GM12873 (cell line): Measurements from ENCODE around the gene UTP11.

Experiments used
- TF ChIP-seq, protein P1 (sequence below): IDR thresholded peaks from 2 replicates; pipeline ENCODE4 v1.5.1; 2012; ENCODE audit warnings: low read depth, mild to moderate bottlenecking, moderate library complexity, low read length, control low read depth; ENCODE audit not compliant: insufficient read depth; ENCODE audit errors: missing control alignments

The UTP11 gene

DNA sequence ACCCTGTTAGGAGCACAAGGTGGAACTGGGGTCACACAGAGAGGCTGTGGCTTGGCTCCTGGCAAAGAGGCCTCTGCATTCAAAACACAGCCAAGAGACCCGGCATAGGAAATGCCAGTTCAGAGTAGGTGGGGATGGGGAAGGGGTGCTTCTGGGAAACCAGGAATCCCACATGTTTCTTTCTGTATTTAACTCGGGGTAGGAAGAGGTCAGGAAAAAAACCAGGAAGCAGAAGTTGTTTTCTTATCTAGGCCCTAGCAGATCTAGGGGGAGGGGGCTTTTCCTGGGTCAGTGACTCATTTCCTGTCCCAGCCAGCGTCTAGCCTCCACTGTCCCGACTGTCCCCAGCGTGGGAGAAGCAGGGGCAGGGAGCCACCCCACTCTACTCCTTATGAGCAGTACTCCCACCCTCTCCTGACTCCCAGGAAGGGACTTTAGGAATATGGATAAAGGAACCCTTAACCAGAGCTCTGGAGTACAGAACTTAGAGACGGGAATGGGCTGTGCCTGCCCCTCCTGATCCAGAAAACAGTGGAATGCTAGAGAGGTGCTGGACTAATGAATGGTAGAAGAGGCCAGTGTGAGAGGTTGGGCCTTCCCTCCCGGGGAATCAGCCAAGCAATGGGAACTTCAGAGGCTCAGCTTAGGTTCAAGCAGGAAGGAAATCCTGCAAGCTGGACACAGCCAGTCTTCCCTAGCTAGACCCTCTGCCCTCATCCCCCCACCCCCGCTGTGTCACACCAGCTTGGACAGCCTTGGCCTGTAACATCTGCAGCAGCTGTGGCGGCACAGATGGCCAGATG, 12.9 kb upstream of the UTP11 start:
- TF ChIP-seq, protein P1, sequence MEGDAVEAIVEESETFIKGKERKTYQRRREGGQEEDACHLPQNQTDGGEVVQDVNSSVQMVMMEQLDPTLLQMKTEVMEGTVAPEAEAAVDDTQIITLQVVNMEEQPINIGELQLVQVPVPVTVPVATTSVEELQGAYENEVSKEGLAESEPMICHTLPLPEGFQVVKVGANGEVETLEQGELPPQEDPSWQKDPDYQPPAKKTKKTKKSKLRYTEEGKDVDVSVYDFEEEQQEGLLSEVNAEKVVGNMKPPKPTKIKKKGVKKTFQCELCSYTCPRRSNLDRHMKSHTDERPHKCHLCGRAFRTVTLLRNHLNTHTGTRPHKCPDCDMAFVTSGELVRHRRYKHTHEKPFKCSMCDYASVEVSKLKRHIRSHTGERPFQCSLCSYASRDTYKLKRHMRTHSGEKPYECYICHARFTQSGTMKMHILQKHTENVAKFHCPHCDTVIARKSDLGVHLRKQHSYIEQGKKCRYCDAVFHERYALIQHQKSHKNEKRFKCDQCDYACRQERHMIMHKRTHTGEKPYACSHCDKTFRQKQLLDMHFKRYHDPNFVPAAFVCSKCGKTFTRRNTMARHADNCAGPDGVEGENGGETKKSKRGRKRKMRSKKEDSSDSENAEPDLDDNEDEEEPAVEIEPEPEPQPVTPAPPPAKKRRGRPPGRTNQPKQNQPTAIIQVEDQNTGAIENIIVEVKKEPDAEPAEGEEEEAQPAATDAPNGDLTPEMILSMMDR: no peak

GRCh38 chr1:38000233-38000528, 12.4 kb upstream of the UTP11 start:
- TF ChIP-seq, protein P1: no peak

- TF ChIP-seq, protein P1: no peak
These were observed 11.7 kb upstream of the UTP11 start for GRCh38 chr1:38000529-38001455.

DNA sequence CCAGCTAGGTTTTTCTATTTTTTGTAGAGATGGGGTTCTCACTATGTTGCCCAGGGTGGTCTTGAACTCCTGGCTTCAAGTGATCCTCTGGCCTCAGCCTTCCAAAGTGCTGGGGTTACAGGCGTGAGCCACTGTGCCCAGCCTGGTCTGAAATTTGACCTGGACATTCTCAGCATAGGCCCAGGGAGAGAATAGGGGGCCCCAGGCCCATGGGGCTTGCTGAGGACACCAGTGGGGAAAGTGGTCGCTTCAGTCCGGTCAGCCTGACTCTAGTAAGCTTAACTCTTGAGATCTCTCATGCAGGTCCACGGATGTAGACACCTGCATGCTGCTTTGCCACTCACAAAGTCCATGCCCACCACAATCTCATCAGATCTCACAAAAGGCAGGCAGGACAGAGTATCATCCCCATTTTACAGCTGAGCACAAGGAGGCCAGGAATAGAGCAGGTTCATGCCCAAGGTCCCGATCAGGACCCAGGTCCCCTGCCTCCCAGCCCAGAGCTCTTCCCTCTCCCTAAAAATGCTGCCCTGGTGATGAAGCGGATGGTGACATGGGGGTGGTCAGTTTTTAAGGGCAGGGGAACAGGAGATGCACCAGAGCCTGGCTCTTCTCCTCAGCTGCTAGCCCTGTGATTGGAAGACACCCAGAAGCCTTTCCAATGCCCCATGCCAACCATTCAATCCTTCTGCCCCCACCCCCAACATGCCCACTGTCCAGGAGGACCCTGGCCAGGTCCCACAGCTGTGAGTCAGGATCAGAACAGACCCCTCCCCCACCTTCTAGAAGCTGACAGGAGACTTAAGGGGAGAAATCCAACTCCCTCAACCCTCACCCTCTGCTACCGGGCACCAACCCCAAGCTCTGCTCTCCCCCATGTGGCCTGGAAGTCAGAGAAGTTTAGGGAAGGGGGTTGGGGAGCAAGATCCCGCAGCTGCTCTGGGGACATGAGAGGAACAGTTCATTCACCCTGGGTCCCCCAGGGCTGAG, 9.0 kb upstream of the UTP11 start:
- TF ChIP-seq, protein P1: no peak

DNA sequence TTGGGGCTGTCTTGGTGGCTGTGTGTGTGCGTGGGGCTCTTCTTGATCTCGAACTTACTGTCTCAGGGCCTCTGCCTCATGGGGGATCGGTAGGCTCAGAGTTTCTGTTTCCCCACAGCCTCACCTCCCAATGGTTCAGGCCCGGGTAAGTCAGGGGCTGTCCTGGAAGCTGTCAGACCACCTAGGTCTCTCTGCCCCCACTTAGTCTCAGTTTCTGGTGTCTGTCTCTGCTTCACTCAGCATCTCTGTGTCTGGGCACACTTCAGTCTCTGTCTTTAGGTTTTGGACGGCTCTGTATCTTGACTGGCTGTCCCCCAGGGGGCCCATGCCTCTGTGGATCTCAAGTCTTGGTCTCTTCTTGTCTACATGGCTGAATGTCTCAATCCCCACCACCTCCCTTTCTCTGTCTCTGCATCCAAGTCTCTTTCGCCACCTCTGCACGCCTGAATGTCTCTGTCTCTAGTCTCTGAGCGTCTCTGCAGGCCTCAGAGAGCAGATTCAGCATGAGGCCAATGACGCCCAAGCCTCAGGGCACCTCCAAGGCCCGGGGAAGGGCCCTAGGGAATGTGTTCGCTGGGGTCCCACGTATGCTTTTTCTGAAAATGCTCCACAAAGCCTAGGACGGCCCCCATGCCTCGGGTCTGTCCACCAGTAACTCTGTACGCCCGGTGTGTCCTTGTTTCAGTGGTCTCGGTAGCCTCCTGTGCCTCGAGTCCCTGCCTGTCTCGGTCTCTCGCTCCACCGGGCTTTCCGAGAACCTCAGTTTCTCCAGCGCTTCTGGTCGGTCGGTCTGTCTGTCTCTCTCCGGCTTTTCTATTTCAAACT, 8.0 kb upstream of the UTP11 start:
- TF ChIP-seq, protein P1: peak; percentile 37

- TF ChIP-seq, protein P1: no peak
These were observed 7.1 kb upstream of the UTP11 start, which contains the start of gene FHL3 for GRCh38 chr1:38005195-38006007. TSS of gene FHL3 (minus strand) at chr1:38005514. CDS start at chr1:37999412, 6,102 bp downstream.
